CD4-positive, alpha-beta T cell treated with Interleukin-17A for 1 hour (primary cell): ENCODE results near the gene LRIG2.
"Not testable (repeated sequence)": the region's sequence is repeated elsewhere in the genome, so short reads cannot be mapped to it uniquely, and the experiment has no call there.

Experiments
- DNase-seq: peaks from one replicate; pipeline ENCODE4 v3.0.0-alpha.2; 2020

LRIG2 gene

DNA sequence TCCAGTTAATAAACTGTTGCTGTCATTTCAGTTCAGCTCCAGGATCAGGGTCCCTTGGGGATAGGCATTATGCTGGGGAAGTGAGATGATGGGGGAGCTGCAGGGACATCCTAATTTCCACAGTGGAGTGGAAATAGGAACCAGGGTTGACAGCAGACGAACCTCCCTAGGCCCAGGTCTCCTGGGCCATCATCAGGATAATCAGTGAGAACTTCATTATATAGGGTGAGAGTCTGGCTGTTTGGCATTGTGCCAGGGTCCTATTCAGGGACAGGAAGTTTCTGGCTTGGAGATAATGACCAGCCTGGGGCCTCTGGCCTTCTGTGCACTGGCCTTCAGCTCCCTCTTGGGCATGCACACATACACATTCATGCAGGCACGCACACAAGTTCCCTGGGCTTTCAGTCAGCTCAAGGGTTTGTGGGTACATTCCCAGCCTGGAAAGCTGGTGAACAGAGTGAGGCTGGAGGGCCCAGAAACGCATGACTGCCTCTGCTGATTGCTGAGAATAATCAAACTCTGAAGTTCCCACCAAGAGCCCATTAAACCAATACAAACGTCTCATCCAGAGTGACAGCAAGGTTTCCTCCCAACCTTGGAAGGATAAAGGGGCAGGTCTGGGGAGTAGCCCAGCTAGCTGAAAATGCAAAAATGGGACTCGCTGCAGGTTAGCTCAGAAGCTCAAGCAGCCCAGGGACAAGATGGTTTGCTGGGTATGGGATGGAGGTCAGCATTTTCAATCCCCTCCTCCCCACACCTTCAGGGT, 13.9 kb upstream of the LRIG2 start:
- DNase-seq: no peak

- not testable (repeated sequence) for DNase-seq
These were observed 9.5 kb upstream of the LRIG2 start for GRCh38 chr1:113063456-113063855.

- DNase-seq: no peak
These were observed 749 bp upstream of the LRIG2 start for GRCh38 chr1:113072141-113072756.

GRCh38 chr1:113073479-113073950, 517 bp downstream of the LRIG2 start:
- no peak for DNase-seq

GRCh38 chr1:113074237-113074636, 1.2 kb downstream of the LRIG2 start:
- DNase-seq: no peak

DNA sequence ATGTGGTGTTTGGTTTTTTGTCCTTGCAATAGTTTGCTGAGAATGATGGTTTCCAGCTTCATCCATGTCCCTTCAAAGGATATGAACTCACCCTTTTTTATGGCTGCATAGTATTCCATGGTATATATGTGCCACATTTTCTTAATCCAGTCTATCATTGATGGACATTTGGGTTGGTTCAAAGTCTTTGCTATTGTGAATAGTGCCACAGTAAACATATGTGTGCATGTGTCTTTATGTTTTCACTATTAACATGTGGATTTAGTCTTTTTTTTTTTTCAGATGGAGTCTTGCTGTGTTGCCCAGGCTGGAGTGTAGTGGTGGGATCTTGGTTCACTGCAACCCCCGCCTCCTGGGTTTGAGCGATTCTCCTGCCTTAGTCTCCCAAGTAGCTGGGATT, 5.0 kb downstream of the LRIG2 start:
- not testable (repeated sequence) for DNase-seq

GRCh38 chr1:113086541-113086940, 13.5 kb downstream of the LRIG2 start:
- DNase-seq: no peak

DNA sequence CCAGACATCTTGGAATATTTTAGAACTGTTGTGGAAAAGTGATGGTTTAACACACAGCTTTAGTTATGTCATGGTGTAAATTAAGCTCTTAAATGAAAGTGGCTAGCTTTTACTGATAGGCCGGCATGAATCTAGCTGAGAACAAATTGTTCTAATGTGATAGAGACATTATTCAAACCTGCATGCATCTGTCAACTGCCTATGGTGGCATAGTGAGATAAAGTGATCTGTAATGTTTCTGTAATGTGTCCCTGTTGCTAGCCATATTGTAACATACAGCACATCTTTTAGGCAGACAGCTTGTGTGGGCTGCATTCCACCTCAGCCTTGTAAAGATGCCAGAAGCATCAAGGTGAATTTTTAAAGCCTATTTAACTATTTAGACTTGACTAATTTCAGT, 16.0 kb downstream of the LRIG2 start:
- no peak for DNase-seq

DNA sequence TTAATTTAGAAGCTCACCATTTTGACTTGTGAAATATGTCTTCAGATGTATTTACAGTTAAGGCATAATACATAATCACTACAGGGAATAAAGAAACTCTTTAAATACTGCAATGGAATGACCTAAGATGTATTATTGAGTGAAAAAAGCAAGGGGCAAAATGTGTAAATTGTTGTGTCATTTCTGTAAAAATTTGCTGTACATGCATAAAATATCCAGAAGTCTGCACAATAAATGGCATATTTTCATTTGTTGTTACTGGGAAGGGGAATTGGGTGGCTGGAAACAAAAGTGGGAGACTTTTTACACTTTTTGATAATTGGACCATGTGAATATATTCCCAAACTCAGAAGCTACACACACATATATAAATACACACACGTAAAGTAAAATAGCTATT, 17.1 kb downstream of the LRIG2 start:
- no peak for DNase-seq

- no peak for DNase-seq
These were observed 19.1 kb downstream of the LRIG2 start for GRCh38 chr1:113091988-113092594.

- no peak for DNase-seq
These were observed 21.5 kb downstream of the LRIG2 start for GRCh38 chr1:113094506-113094905.

DNA sequence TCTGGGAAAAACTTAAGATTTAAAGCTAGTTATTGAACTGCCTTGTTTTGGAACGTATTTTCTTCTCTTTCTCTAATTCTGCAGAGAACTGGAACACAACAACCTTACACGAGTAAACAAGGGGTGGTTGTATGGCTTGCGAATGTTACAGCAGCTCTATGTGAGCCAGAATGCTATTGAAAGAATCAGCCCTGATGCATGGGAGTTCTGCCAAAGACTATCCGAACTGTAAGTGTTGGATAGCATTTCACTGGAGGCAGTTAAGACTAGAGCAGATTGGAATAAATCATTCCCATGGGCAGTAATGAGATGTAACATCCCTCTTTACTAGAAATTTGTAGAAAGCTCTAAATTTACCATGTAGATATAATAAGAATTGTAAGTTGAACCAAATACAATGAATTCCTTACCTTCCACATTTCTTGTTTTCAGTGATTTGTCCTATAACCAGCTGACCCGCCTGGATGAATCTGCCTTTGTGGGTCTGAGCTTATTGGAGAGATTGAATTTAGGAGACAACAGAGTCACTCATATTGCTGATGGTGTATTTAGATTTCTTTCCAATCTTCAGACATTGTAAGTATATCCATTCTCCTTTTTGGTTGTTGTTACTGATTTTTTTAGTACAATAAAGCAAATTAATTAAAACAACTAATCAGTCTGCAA, 22.9 kb downstream of the LRIG2 start:
- DNase-seq: no peak

DNA sequence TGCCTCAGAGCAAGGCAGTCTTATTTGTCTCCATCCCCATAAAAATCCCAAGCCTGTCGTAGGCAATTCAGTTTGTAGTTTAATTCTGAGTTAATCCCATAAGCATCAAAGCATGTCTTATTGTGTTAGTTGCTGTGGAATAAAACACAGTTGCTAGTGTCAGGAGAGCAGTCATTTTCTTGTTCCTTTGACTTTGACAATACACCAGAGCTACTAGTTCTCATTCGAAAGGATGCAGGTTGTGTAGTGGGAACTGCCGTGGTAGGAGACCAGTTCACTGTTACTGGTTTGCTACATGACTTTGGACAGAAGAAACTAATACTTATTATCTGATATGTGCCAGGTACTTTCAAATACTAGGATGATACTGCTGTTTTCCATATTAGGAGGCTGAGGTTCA, 23.5 kb downstream of the LRIG2 start:
- DNase-seq: no peak

DNA sequence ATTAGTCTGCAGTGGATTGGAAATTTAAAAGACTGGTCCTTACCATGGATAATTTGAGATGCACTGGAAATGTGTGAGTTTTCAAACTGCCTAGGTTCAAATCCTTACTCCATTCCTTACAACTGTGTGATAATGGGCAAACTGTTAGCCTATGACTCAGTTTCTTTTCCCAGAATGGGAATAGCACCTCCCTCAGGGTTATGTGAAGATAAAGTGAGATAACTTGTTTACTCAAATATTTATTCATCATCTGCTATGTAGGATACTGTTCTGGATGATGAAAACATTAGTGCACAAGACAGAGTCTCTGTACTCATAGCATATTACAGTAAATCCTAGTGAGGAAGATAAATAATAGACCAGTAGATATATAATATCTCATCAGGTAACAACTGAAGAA, 28.6 kb downstream of the LRIG2 start:
- DNase-seq: no peak

DNA sequence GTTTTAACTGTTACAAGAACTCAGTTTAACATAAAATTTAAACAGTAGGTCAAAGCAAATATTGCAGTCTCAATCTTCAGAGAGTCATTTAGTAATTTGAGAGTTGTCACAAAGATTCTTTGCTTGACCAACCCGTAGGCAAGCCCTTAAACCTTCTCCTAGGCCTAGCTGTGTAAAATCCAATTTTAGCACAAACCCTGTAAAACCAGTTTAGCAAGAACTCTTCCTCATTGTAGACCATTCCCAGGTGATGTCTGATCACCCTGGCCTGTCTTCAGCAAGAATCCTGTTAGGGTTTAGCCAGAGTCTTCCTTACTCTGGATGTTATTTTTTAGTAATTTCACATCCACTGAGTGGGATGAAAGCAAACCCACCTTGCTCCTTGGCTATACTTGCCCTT, 30.1 kb downstream of the LRIG2 start:
- DNase-seq: no peak

DNA sequence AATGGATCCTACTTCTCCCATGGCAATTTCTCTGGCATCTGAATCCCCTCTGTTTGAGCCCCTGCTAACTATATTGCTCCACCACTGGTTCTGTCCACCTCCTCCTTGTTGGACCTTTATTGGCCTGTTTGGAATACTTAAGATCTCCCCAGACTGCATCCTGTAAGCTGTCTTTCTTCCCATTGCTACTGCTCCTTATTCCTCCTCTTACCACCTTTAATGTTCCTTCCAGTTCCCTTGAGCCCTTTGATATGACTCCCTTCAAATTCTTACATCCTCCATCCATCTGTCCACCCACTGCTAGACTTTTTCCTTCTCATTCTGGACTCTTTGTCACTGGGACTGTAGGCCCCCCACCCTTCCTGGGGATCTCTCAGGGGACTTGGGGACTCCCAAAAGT, 31.0 kb downstream of the LRIG2 start:
- DNase-seq: no peak

DNA sequence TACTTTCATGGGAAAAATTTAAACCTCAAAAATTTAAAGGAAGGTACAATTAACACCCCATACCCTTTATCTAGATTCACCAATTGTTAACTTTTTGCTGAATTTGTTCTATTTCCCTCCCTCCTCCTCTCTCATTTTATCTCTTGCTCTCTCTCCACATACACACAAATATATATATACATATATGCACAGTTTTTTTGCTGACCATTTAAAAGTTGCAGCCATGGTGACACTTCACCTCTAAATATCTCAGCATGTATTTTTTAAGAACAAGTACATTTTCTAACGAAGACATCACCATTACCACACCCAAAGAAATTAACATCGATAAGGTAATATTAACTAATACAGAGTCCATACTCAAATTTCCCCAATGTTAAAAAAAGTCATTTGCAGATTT, 33.9 kb downstream of the LRIG2 start:
- no peak for DNase-seq

DNA sequence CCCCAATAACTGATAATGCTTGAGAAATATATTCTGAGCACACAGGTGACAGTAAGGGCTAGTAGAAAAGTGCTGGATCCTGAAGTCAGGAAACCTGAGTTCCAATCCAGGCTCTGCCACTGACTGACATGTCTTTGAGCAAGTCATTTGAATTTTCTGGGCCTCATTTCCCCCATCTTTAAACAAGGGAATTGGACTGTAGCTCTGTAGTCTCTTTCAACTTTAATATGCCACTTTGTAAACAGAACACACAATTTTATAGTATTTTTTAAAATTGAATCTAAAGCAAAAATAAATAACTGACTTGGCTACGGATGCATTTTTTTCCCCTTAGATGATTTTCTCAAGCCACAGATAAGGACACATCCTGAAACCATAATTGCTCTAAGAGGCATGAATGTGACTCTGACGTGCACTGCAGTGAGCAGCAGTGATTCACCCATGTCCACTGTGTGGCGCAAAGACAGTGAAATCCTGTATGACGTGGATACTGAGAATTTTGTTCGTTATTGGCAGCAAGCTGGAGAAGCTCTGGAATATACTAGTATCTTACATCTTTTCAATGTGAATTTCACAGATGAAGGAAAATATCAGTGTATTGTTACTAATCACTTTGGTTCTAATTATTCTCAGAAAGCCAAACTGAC, 37.0 kb downstream of the LRIG2 start:
- no peak for DNase-seq

- no peak for DNase-seq
These were observed 45.3 kb downstream of the LRIG2 start for GRCh38 chr1:113118266-113118665.

GRCh38 chr1:113123737-113124136, 50.7 kb downstream of the LRIG2 start:
- DNase-seq: no peak

GRCh38 chr1:113124366-113124765, 51.4 kb downstream of the LRIG2 start:
- no peak for DNase-seq

- DNase-seq: no peak
These were observed 52.5 kb downstream of the LRIG2 start for GRCh38 chr1:113125517-113125916.

DNA sequence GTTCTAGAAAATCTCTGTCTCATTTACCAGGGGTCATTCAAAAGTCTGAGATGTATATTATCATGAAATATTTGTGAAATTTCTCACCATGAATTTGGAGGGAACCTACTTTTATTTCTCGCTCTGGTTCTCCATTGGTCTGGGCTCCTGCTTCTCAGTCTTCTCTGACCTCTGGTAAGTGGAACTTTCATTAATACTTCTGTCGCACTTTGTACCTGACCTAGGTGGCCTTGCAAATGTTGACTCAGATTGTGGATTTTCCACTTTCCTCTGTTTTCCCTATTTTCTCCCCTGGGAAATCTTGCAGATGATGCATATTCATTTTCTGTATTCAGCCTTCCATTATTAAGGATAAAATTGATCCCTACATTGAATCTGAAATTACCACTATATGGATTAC, 53.2 kb downstream of the LRIG2 start:
- DNase-seq: no peak
